Lower leg skin (tissue), 4 donors: ENCODE results near the gene N4BP2L2. TPM values are rescaled to one million over a fixed set of nuclear protein-coding genes. Genes with fewer than 3 reads are reported as not detected.

Source experiments
- DNase-seq, 2 donors: peaks; one replicate each; pipeline ENCODE4 v3.0.0-alpha.2; 2019; ENCODE audit warnings: low spot score in 2 of 2
- H3K4me3 ChIP-seq: fragments of 200-600 bp; sonication (generic); 2 replicates; pipeline ENCODE4 v1.5.1; 2017; ENCODE audit warnings: mild to moderate bottlenecking, low read depth; ENCODE audit not compliant: poor library complexity, severe bottlenecking
- CTCF ChIP-seq, 3 donors: fragments of 450-650 bp; IDR thresholded peaks; one replicate each; pipeline ENCODE4 v1.5.1; 2016; ENCODE audit warnings: antibody characterized with exemption in 3 of 3, mild to moderate bottlenecking in 3 of 3, moderate library complexity in 2 of 3
- POLR2A ChIP-seq, 2 donors: fragments of 450-650 bp; IDR thresholded peaks; one replicate each; pipeline ENCODE4 v1.6.1; 2016 to 2017; ENCODE audit warnings: antibody characterized with exemption in 2 of 2, mild to moderate bottlenecking in 1 of 2, moderate library complexity in 1 of 2
- WGBS, 2 donors: methylation state at CpG; one replicate each; pipeline ENCODE4 v1.1.5; 2018; 5-methylcytosine and 5-hydroxymethylcytosine counted together
- intact Hi-C: fragments of 100-400 bp; cut with DNase I; formaldehyde crosslinking; loops from one replicate; pipeline ENCODE4 v1.15.0; 2023; ENCODE audit warnings: low total_unique reads
- total RNA-seq, 4 donors: library from RNA; depleted of rRNA; stranded (reverse); fragments of >200 nt; gene quantifications; one replicate each; pipeline ENCODE4 v1.1.0, GENCODE V29; 2016

Gene N4BP2L2
- total RNA-seq, 4 donors from 2014 or later: 96.6 to 154 (median 131) TPM

- DNase-seq: no peak
- TF ChIP-seq CTCF (IDR thresholded peaks at IDR 0.05) (no peak), POLR2A (IDR thresholded peaks at IDR 0.05) (no peak)
- WGBS, 2 donors: 88 to 92% methylated on average over 2 of the region's 2 CpGs
Observed at GRCh38 chr13:32414580-32414979, 124.0 kb downstream of the N4BP2L2 start.

GRCh38 chr13:32413284-32413683 is 125.3 kb downstream of the N4BP2L2 start:
- TF ChIP-seq POLR2A (IDR thresholded peaks at IDR 0.05): no peak
- no peak for TF ChIP-seq CTCF (IDR thresholded peaks at IDR 0.05)
- H3K4me3 ChIP-seq: no peak overlapping the region
- intact Hi-C loops: no loop called here
- no peak for DNase-seq
- 96 to 97% methylated on average over 3 of the region's 3 CpGs for WGBS, 2 donors

More at GRCh38 chr13:32414580-32414979, 124.0 kb downstream of the N4BP2L2 start:
- intact Hi-C loops: no loop called here
- no peak overlapping the region for H3K4me3 ChIP-seq

GRCh38 chr13:32409561-32410421 is 128.8 kb downstream of the N4BP2L2 start:
- 53 to 55% methylated on average over 27 of the region's 27 CpGs for WGBS, 2 donors
- DNase-seq: no peak
- no peak for TF ChIP-seq POLR2A (IDR thresholded peaks at IDR 0.05)
- TF ChIP-seq CTCF (IDR thresholded peaks at IDR 0.05): no peak
- intact Hi-C loops: no loop called here
- no peak overlapping the region for H3K4me3 ChIP-seq

- no peak overlapping the region for H3K4me3 ChIP-seq
- intact Hi-C loops: no loop called here
- WGBS, 2 donors: 90 to 97% methylated on average over 6 of the region's 6 CpGs
- TF ChIP-seq CTCF (IDR thresholded peaks at IDR 0.05) (no peak), POLR2A (IDR thresholded peaks at IDR 0.05) (no peak)
- no peak for DNase-seq
Observed at GRCh38 chr13:32409001-32409313, 129.6 kb downstream of the N4BP2L2 start.

GRCh38 chr13:32408296-32409000 is 130.1 kb downstream of the N4BP2L2 start:
- TF ChIP-seq POLR2A (IDR thresholded peaks at IDR 0.05) (no peak), CTCF (IDR thresholded peaks at IDR 0.05) (no peak)
- intact Hi-C loops: no loop called here
- no peak overlapping the region for H3K4me3 ChIP-seq
- 78 to 83% methylated on average over 9 of the region's 9 CpGs for WGBS, 2 donors
- DNase-seq: no peak
